K562 (cell line): ENCODE data around the gene ARID3C. TPM values are rescaled to one million over a fixed set of nuclear protein-coding genes. Genes with fewer than 3 reads are reported as not detected.

ENCODE experiments used
- ATAC-seq: fragments of 200-7000 bp; cut with Tn5 transposase; 3 replicates; pipeline ENCODE4 v1.9.1; 2020; ENCODE audit warnings: moderate library complexity
- BruUV-seq: library from RNA; stranded (reverse); fragments of 400-500 nt; replicated peaks from 2 replicates; lab custom pipeline; 2021; lab: Mats Ljungman, UMichigan
- CTCF ChIA-PET: fragments of 300-600 bp; formaldehyde crosslinking; extraction: SDS; loops from one replicate; lab custom pipeline; 2021; ENCODE audit warnings: low intra/inter-chr PET ratio; lab: Yijun Ruan, JAX
- POLR2A ChIA-PET: fragments of 300-600, 350-650 bp; sonication (Branson Sonifier 250); formaldehyde crosslinking; extraction: SDS; loops from one replicate; lab custom pipeline; 2021; ENCODE audit warnings: antibody characterized with exemption, inconsistent platforms; lab: Yijun Ruan, JAX
- DNase-seq, 4 experiments: peaks; one replicate each; pipeline versions ENCODE4 v3.0.0 to v3.0.0-alpha.2; 2011 to 2018; ENCODE audit warnings: low spot score in 3 of 4, mixed read lengths in 3 of 4; ENCODE audit errors: extremely low read depth in 1 of 4
- FAIRE-seq: peaks from 2 replicates; lab custom pipeline; 2011; peaks lifted over from hg19 to GRCh38; lab: Jason Lieb, UNC
- H2AFZ ChIP-seq: 2 replicates; pipeline ENCODE4 v1.6.0; 2011; ENCODE audit warnings: low read depth, low read length, control low read depth, inconsistent platforms
- H3K27ac ChIP-seq: fragments of 200-600 bp; 3 replicates; pipeline ENCODE4 v1.8.0; 2011; ENCODE audit warnings: low read depth, mild to moderate bottlenecking, control low read depth, inconsistent platforms, low read length, moderate library complexity, mixed read lengths; ENCODE audit errors: extremely low read depth
- H3K27me3 ChIP-seq, 2 experiments: fragments of 300-600 bp in 1 of 2; 2 replicates in 1 of 2; 3 replicates in 1 of 2; pipeline versions ENCODE4 v1.6.0 to v1.8.0; 2011; ENCODE audit warnings: inconsistent platforms in 2 of 2, low read length in 2 of 2, mild to moderate bottlenecking in 1 of 2, mixed read lengths in 1 of 2, moderate library complexity in 1 of 2; ENCODE audit not compliant: control insufficient read depth in 2 of 2, insufficient read depth in 2 of 2
- H3K36me3 ChIP-seq: fragments of 300-600 bp; 3 replicates; pipeline ENCODE4 v1.8.0; 2011; ENCODE audit warnings: mild to moderate bottlenecking, low read length, inconsistent platforms; ENCODE audit not compliant: control insufficient read depth, insufficient read depth
- H3K4me1 ChIP-seq, 2 experiments: fragments of 200-600 bp in 1 of 2; replicated peaks in 1 of 2; 2 replicates in 1 of 2; 3 replicates in 1 of 2; pipeline versions ENCODE4 v1.5.1 to v1.8.0; 2011; ENCODE audit warnings: inconsistent platforms in 2 of 2, low read length in 2 of 2, mild to moderate bottlenecking in 1 of 2, mixed read lengths in 1 of 2, moderate library complexity in 1 of 2; ENCODE audit not compliant: control insufficient read depth in 2 of 2, insufficient read depth in 2 of 2
- H3K4me2 ChIP-seq: 2 replicates; pipeline ENCODE4 v1.6.1; 2011; ENCODE audit warnings: low read length, control low read depth, inconsistent platforms, mixed read lengths; ENCODE audit not compliant: insufficient read depth
- H3K4me3 ChIP-seq: fragments of 200-600 bp; sonication (generic), shearing (Covaris generic); 2 replicates; pipeline ENCODE4 v1.5.1; 2016; ENCODE audit warnings: control low read depth, inconsistent platforms
- H3K79me2 ChIP-seq: fragments of 200-600 bp; 3 replicates; pipeline ENCODE4 v1.8.0; 2011; ENCODE audit warnings: low read length, inconsistent platforms; ENCODE audit not compliant: control insufficient read depth, insufficient read depth
- H3K9ac ChIP-seq, 2 experiments: 2 replicates each; pipeline versions ENCODE4 v1.6.0 to v1.6.1; 2011; ENCODE audit warnings: low read depth in 2 of 2, low read length in 2 of 2, control low read depth in 1 of 2, inconsistent platforms in 1 of 2, mild to moderate bottlenecking in 1 of 2, mixed read lengths in 1 of 2; ENCODE audit not compliant: insufficient read depth in 1 of 2
- H3K9me1 ChIP-seq: one replicate; pipeline ENCODE4 v1.6.0; 2011; ENCODE audit warnings: inconsistent platforms, mild to moderate bottlenecking, low read length, moderate library complexity; ENCODE audit not compliant: control insufficient read depth, insufficient read depth
- H3K9me3 ChIP-seq: replicated peaks from 2 replicates; pipeline ENCODE4 v1.5.1; 2011; ENCODE audit warnings: low read depth, low read length, inconsistent platforms; ENCODE audit not compliant: control insufficient read depth, insufficient read depth
- H4K20me1 ChIP-seq: replicated peaks from 2 replicates; pipeline ENCODE4 v1.6.1; 2011; ENCODE audit warnings: low read length, inconsistent platforms, mixed read lengths; ENCODE audit not compliant: control insufficient read depth, insufficient read depth
- HDGF ChIP-seq: fragments of 450-650 bp; IDR thresholded peaks from 2 replicates; pipeline ENCODE4 v1.6.1; 2016
- WGBS: fragments of 100-300 bp; shearing (Covaris generic); methylation state at CpG from one replicate; pipeline ENCODE4 v1.1.6; 2016; ENCODE audit warnings: low coverage, mixed read lengths; ENCODE audit not compliant: insufficient coverage; ENCODE audit errors: missing lambda C conversion rate; 5-methylcytosine and 5-hydroxymethylcytosine counted together
- in situ Hi-C: fragments of 300-500 bp; cut with MboI; formaldehyde crosslinking; loops from 4 replicates; pipeline ENCODE4 v1.15.0; 2018; ENCODE audit warnings: inconsistent platforms, mixed read lengths
- intact Hi-C: fragments of 100-400 bp; cut with micrococcal nuclease; formaldehyde crosslinking; loops from 2 replicates; pipeline ENCODE4 v1.14.2; 2022
- polyA plus RNA-seq, 8 experiments: library from polyadenylated mRNA; depleted of rRNA in 4 of 8; stranded (reverse) in 5 of 8; unstranded in 3 of 8; fragments of >200 nt; fragmentation: Nextera tagmentation in 2 of 8; fragmentation: Illumina TruSeq in 1 of 8; extraction: Ambion mirVana in 2 of 8; extraction: Trizol in 1 of 8; gene quantifications; 2 replicates each; pipeline versions ENCODE4 v1.2.1 to v1.2.3, GENCODE V29; 2011 to 2014; ENCODE audit warnings: inconsistent platforms in 1 of 8, missing spikeins in 1 of 8
- total RNA-seq, 7 experiments: library from RNA; depleted of rRNA in 6 of 7; stranded (reverse); fragments of >200 nt in 6 of 7; fragmentation: Illumina TruSeq in 2 of 7; extraction: Trizol in 2 of 7; gene quantifications; 2 replicates each; pipeline versions ENCODE4 v1.2.1 to v1.2.3, GENCODE V29; 2011 to 2021; ENCODE audit warnings: low replicate concordance in 1 of 7

The ARID3C gene
- total and polyA plus RNA-seq, 9 of the 15 experiments (the other 6 are each of a cell fraction or from before 2014, with no cell fraction given), result not detected

DNA sequence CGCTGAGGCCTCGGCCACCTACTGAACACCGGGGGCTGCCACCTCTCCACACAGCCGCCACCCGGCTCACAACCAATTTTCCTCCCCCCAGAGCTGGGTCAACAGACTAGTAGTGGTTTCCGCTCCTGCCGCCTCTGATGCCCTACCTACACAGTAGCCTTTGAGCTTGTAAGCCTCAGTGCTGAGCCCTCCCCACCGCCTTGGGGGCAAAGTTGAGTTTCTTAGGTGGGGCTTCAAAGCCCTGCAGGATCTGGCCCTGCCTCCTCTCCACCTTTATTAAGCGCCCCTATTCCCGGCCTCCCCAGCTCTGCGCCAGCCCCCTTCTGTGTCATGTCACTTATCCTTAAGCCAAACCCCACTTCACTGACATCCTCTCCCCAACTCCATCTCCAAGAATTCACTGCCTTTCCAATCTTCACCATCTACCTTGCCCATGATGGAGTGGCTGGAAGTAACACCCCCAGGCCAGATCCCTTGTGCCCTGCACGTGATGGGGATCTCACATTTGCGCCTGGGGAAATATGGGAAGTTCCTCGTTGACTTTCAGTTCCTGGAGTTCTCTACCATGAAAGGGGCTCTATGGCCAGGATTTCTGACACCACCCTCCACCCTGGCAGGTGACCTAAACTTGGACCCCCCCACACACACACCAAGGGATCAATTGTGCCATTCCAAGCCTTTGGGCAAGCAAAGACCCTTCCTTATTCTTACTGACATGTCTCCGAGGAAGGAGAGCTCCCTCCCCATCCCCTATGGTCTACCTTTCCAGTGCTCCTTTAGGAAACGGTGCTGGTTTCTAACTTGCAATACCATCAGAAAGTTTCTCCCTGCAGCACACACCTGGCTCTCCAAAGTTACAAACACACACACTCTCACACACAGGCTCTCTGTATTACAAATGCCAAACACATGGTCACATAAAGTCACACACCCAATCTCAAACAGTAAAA is 36.7 kb downstream of the ARID3C start:
- BruUV-seq, result no TSS peak
- no peak for DNase-seq
- H3K4me1 ChIP-seq, result peaks cover 0 to 34% of the 10 kb centered on the region in 2 experiments; a peak in 2 of 5 replicates
- no peak overlapping the region for H2AFZ ChIP-seq
- H3K4me2 ChIP-seq, result no peak overlapping the region
- no peak for FAIRE-seq
- peaks cover 18% of the 10 kb centered on the region for H4K20me1 ChIP-seq
- POLR2A ChIA-PET, result interaction anchor here (0.6 to 1.0 kb wide), 3 partner anchors 27 to 1767 kb away, joined by 3 to 4 read pairs (median 3); no protein-coding TSS in a partner anchor
- H3K9me3 ChIP-seq, result no peaks in the 10 kb centered on the region
- no peaks in the 10 kb centered on the region for H3K79me2 ChIP-seq
- H3K27me3 ChIP-seq, result peaks cover 7 to 46% of the 10 kb centered on the region in 2 experiments
- no peak overlapping the region for H3K9ac ChIP-seq
- H3K36me3 ChIP-seq, result no peaks in the 10 kb centered on the region
- WGBS, result 8% methylated on average over 7 of the region's 16 CpGs
- H3K27ac ChIP-seq, result no peak overlapping the region
- no peaks in the 10 kb centered on the region for H3K9me1 ChIP-seq
- intact Hi-C loops, result loop anchor here (1.0 to 5.0 kb wide), 4 partner anchors 44 to 190 kb away; no protein-coding TSS in a partner anchor
- TF ChIP-seq HDGF, result no peak
- TF ChIP-seq, all 486 proteins: peak for 0
- CTCF ChIA-PET, result interaction anchor here (0.5 to 1.8 kb wide), 8 partner anchors 12 to 1777 kb away, joined by 3 to 9 read pairs (median 4); no protein-coding TSS in a partner anchor
- ATAC-seq, result no peak
- in situ Hi-C loops, result no loop called here
- H3K4me3 ChIP-seq, result no peak overlapping the region
